ENCODE measurements around the gene ADI1. TPM values are rescaled to one million over a fixed set of nuclear protein-coding genes. Genes with fewer than 3 reads are reported as not detected.
A peak's percentile ranks its signal among the peaks of the same experiment; 100 is the strongest.
"Not testable (repeated sequence)": the region's sequence is repeated elsewhere in the genome, so short reads cannot be mapped to it uniquely, and the experiment has no call there.

ADI1 gene
- total RNA-seq, 2 donors from 2014 or later: 29.5 to 43.2 TPM

DNA sequence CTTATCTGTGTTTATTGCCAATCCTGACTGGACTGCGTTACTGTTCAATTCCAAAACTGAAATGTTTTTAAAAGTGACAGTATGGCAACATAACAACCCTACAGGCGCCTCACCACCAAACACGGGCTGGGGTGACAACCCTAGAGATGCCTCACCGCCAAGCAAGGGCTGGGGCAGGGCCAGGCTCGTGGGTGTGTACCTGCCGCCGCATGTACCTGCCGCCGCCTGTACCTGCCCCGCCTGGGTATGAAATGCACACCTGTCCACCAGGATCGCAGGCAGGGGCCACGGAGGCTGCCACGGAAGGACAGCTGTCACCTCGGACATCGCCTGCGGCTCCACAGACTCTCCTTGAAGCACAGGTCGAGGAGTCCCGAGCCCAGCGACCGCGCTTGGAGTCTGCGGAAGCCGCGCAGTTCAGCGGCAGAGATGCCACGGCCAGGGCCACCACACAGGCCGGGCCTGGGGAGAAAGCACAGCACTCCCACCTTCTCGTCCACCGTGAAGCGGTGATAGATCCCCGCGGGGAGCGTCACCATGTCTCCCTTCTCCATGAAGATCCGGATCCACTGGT, 18.9 kb downstream of the ADI1 start:
- DNase-seq (ENCODE audit: low spot score): no peak
- intact Hi-C loops (cut with DNase I): no loop called here

DNA sequence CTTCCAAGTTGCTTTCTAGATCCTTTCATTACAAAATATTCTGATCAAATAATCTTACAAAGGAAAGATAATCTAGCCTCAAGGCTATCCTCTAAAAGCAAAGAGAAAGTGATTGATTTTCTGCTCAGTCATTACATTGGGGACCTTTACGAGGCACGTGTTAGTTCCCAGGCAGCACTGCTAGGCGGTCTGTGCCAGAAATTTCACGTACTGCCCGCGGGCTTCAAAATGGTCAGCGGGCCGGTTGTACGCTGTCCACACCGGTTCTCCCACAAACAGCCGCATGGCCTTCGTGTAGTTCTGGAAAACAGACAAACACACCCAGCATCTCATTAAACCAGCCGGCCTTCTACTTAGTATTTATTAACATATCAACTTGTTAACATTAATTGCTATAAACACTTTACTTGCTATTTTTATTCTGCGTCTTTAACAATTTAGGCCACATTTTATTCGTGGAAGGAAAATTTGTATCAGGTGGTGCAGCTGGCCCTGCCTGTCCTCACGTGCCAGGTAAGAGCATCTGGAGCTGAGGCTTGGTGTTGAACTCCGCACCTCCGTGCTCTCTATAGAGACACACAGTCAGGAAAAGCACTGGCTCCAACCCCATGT, 20.4 kb downstream of the ADI1 start:
- no peak for DNase-seq (ENCODE audit: low spot score)
- intact Hi-C loops (cut with DNase I): no loop called here

DNA sequence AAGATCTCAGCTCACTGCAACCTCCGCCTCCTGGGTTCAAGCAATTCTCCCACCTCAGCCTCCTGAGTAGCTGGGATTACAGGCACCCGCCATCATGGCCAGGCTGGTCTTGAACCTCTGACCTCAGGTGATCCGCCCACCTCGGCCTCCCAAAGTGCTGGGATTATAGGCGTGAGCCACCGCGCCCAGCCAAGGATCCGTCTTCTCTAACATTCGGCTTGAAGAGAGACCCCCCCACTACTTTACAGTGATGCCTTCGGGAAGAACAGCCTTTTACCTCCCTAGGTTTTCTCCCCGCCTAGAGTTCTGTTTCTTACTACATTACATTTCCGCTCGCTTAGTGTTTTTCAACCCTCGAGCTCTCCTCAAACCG, 22.6 kb downstream of the ADI1 start:
- intact Hi-C loops (cut with DNase I); DNase-seq (ENCODE audit: low spot score): not testable (repeated sequence)

DNA sequence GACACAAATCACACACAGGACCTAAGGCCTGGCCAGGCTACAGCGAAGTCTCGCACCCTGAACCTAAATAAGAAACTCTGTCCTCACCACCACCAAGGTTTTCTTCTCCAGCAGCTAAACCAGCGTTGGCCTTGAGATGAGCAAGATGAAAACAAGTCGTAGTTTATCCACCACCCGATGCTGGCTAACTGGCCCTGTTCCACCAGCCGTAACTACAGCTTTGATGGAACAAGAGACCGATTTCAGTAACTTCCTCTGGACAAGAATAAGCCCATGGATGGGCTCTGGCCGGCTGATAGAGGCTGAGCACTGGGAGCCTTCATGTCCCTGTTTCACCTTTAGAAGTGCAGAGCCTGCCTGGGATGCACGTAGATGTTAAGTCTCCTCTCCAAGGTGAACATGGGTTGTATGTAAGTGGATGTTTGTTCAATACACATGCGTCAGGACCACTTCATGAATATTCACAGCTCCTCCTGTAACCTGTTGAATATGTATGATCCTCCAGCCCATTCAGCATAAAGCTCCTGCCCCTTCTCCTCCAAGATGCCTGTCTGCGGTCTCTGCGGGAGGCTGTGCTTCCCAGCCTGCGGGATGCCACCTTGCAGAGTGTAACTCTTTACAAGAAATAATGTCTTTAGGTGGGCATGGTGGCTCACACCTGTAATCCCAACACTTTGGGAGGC, 24.2 kb downstream of the ADI1 start:
- no peak for DNase-seq (ENCODE audit: low spot score)
- intact Hi-C loops (cut with DNase I): no loop called here

DNA sequence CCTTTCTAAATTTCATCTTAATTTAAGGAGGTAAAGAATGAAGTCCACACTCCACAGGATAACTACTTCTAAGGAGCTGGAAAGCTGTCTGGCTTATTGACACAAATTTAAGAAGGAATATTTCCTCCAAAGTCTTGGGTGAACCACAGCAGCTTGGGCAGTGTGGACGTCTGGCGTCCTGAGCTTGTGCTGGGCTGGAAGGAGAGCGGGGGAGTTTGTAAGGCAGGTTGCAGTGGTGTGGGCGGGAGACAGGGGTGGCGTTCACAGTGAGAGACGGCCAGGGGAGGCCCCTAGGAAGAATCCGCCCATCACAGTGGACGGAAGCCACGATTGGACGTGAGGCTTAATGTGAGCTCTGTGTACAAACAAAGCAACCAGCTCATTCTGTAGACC, 25.7 kb downstream of the ADI1 start:
- intact Hi-C loops (cut with DNase I): no loop called here
- DNase-seq (ENCODE audit: low spot score): no peak

DNA sequence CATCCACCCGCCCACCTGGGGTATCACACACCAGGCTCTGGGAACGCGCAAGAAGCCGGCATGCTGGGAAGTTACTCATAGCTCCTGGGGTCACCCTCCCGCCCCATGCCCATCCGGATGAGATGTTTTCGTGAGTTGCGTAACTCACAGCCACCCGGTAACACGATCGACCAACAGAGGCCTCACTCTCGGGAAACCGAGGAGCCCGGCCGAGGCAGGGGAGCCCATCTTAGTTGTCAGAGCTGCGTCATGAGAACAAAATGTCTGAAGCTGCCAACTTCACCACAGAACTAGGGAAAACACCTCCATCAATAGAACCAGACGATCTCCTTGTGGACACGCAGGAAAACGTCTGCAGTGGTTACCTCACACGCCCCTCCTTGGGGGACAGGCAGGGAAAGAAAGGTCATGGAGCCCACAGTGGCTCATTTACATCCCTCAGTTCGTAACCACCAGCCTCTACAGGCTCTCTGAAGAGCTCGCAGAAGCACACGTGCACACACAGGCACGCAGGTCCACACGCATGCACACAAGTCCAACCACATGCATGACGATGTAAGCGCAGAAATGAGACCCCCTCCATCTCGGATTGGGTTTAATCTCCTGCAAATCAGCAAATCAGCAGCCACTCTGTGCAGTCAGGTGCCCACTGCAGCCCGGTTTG, 26.2 kb downstream of the ADI1 start:
- peak; percentile 92 for DNase-seq (ENCODE audit: low spot score)
- intact Hi-C loops (cut with DNase I): no loop called here

DNA sequence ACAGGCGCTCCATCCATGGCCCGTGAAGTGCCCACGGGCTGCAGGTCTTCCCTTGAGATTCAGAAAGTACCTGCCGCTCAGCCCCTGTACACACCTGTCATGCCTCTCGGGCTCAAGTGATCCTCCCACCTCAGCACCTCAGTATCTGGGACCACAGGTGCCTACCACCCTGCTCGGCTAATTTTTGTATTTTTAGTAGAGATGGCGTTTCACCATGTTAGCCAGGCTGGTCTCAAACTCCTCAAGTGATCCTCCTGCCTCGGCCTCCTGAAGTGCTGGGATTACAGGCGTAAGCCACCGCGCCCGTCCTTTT, 26.9 kb downstream of the ADI1 start:
- intact Hi-C loops (cut with DNase I): not testable (repeated sequence)

DNA sequence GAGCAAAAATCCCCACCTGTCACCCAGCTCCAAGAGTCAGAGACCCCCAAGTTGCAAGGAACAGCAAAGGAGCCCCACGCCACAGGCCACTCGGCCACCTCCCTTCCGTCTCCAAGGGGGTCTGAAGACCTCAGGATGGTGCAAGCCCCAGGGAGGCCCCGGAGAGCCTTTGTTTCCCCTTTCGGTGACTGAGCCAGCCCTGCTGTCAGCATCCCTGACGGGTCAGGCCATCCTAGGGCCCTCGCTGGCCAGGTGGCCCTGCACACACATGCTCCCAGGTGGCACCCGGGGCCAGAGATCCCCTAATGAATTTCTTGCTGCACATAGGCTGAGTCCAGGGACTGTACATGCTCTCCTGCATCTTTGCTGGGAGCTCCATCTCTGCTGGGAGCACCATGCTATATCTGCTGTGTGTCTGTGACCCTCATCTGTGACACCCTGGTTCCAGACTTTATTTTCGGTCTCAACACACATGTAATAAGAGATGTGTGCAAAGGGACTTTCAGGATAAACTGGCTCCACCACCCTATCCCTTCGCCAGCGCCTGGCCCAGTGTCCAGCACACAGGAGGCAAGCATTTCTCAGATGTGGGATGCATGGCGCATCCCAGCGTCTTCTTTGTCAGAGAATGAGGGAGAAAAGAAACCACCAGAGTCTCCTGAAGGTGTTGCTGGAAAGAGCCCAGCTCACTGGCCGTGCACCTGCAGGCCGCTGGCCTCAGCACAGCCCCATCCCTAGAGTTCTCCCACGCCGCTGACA, 27.4 kb downstream of the ADI1 start:
- intact Hi-C loops (cut with DNase I): no loop called here
- no peak for DNase-seq (ENCODE audit: low spot score)

More for the DNA sequence above, 26.9 kb downstream of the ADI1 start:
- not testable (repeated sequence) for DNase-seq (ENCODE audit: low spot score)

DNA sequence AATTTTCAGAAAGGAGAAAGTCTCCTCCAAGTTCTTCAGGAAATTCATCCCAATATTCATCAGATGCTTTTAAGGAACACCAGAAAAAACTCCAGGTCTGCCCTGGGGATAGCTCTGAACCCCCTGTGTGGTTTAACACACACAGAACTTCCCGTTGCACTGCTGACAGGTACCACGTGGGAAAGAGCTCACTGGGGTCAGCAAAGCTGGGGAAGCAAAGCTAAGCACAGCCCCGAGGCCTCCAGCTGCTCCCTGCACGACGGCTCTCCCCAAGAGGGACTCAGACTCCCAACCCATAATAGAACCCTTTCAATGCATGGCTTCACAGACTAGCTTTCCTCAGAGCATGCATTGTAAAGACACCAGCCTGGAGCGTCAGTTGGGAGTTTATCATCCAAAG, 28.0 kb downstream of the ADI1 start:
- DNase-seq (ENCODE audit: low spot score): no peak
- intact Hi-C loops (cut with DNase I): no loop called here

DNA sequence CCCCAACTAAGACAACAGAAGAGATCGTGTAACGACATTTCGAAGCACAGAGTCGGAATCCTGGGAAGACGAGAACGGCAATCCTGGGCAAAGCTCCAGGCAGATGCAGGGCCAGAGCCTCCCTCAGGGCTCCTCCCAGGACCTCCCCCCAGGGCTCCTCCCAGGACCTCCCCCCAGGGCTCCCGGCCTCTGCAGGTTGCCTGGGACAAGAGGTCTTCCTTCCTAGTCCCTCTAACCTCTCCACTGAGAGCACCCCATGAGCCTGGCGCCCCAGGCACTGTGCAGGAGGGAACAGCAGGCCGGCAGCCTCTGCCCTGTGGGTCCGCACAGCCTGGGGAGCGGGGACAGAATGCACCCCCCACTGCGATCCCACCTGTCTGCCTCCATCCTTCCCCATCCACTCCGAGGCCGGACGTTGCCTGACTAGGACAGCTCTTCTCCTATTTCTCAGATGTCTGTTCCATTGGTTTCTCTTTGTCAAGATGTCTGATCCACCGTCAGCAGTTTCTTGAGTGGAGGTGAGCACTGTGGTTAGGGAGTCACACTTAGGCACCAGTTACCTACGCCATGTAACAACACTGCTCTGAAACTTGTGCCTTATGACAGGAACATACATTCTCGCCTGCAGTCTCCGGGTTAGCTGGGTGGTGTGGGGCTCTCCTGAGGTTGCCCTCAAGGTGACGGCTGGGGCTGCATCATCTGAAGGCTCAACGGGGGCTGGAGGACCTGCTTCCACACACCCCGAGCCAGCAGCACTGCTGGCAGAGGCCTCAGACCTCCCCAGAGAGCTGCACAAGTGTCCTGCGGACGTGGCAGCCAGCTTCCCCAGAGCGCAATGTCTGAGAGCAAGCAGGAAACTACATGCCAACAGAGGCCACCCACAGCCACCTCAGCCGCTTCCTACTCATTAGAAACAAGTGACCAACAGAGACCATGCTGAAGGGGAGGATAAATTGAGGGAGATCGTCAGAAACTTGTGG, 28.9 kb downstream of the ADI1 start:
- peak; percentile 68 for DNase-seq (ENCODE audit: low spot score)
- intact Hi-C loops (cut with DNase I): no loop called here

DNA sequence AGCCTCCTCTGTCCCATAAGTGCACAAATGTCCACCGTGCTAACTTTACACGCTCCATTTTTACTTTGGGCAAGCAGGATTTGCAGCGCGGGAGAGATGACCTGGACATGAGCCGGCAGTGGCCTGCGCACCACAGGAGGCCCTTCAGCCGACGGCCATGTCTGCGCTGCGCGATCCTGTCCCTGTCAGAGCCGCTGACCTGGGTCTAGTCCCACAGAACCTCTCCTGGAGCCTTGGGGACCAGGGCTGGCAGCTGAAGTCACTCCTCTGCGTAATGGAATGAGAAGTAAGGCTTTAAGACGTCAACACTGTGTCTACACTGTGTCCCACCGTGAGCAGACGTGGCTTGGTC, 29.6 kb downstream of the ADI1 start:
- DNase-seq (ENCODE audit: low spot score): peak; percentile 72
- intact Hi-C loops (cut with DNase I): no loop called here

DNA sequence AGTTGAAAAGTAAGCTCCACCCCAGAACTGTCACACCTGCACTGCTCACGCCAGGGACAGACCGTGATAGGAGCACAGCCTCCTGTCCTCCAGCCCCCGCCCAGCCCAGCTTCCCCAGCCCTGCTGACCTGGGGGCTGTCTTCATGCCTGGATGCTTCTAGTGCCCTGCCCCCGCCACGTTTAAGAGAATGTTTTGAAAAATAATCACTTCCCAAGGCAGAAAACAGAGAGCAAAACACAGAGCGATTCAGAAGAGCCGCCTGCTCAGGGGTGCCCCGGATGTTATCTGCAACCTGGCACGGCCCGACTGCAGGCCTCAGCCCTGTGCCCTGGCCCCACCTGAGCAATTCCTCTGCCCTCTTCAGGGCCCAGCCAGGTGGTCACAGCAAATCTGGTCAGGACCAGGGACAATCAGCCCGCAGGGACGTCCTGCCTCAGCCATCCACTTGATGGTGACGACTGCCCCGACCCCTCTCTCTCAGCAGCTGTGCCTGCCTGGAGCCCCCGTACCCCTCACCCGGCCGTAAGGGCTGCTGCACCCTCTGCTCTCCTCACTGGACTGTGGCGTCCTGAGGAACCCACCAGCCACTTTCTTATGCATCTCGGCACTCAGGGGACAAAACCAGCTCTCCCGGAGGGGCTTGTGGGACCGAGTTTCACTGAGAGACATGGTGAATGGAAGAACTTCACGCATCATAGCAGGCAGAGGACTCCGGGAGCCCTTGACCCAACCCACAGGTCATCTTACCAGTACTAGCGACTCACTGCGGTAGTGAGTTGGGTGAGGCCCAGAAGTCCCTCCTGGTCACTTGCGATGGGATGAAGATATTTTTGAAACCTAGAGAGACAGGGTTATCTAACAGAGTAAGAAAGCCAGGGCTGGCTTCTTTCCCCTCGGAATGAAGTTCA, 30.2 kb downstream of the ADI1 start:
- peak; percentile 73 for DNase-seq (ENCODE audit: low spot score)
- intact Hi-C loops (cut with DNase I): no loop called here

DNA sequence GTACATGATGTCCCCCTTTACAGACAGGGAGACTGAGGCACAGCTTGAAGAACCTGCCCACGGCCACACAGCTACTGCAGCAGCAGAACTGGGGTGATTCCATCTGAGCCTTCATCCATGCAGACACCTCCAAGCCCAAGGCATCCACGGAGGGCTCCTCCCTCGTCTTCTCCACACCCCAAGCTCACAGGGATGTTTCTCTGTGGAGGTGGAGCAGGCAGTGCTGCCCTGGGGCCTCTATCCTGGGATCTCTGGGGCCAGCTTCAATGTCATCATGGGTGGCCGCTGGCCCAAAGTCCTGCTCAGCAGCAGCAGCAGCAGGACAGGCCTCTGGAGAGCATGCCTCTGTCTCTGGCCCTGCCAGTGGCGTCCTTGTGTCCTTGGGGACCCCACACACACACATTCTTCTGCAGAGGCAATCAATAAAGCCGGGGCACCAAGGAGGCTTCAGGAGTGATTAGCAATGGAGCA, 31.2 kb downstream of the ADI1 start:
- DNase-seq (ENCODE audit: low spot score): peak; percentile 64
- intact Hi-C loops (cut with DNase I): no loop called here

DNA sequence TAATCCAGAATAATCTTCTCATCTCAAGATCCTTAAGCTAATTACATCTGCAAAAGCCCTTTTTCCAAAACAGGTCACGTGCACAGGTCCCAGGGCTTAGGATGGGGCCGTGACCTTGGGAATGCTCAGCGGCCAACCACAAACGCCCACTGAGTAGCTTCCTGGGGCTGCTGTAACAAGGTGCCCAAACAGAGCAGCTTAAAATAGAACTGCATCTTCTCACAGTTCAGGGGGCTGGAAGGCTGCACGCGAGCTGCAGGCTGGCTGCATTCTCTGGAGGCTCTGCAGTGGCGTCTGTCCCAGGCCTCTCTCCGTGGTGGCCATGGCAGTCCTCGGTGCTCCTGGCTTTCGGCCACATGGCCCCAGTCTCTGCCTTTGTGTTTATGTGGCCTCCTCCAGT, 31.9 kb downstream of the ADI1 start:
- intact Hi-C loops (cut with DNase I): no loop called here

DNA sequence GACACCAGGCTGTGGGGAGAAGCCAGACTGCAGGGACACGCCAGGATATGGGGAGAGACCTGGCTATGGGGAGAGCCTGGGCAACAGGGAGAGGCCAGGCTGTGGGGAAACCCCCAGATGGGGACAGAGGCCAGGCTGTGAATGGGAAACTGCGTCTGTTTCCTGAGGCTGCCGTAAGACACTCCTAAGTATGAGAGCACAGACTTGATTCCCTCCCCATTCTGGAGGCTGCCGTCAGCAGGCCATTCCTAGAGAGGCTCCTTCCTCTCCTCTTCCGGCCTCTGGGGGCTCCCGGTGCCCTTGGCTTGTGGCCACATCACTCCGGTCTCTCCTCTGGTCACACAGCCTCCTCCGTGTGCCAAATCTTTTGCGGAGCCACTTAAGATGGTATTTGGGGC, 32.3 kb downstream of the ADI1 start:
- peak; percentile 64 for DNase-seq (ENCODE audit: low spot score)
- intact Hi-C loops (cut with DNase I): no loop called here

More for the DNA sequence above, 31.9 kb downstream of the ADI1 start:
- peak; percentile 67 for DNase-seq (ENCODE audit: low spot score)

DNA sequence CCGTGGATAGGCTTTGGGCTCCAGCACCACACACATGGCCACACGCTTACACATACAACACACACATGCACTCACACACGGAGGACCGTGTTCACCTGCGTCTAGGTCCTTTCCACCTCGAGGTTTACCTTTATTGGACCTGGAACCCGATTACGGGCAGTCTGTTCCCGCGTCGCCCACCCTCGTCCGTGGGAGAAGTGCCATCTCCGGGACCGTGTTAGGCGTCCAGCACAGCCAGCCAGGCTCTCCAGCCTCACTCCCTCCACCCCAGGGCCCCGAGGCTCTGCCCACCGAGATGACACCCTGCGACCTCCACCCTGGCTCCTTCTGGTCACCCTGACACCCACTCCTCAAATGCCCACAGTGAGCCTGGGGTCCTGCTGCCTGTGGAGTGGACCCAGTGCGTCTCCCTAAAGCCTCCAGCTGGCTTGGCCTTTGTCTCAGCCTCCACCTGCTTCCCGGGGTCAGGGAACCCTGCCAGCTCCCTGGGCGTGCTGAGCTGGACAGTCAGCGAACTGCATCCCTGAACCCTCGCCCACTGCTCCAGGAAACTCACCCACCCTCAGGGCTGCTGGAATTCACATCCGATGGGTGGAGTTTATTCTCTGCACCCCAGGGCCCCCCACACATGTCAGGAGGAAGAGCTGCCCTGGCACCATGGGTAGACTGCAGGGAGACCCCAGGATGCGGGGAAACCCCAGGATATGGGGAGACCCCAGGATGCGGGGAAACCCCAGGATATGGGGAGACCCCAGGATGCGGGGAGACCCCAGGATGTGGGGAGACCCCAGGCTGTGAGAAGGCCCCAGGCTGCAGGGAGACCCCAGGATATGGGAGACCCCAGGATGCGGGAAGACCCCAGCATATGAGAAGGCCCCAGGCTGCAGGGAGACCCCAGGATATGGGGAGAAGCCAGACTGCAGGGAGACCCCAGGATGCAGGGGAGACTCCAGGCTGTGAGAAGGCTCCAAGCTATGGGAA, 33.0 kb downstream of the ADI1 start:
- peak; percentile 70 for DNase-seq (ENCODE audit: low spot score)
- intact Hi-C loops (cut with DNase I): no loop called here

DNA sequence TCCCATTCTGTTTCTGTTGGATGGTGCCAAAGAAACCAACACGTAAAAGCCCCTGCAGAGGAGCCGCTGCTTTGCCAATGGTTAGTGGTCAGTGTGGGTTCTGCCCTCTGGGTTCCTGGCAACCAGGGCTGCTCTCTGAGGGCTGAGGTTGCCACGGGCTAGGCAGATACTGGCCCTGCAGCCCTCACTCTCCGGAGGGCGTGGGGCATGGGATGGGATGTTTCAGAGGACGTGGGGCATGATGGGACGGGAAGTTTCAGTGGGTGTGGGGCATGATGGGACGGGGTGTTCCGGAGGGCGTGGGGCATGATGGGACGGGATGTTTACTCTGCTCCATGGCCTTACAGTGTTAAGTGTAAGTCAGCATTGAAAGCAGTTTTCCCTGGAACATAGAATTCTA, 34.2 kb downstream of the ADI1 start:
- intact Hi-C loops (cut with DNase I): no loop called here
- peak; percentile 58 for DNase-seq (ENCODE audit: low spot score)

Measured in posterior vena cava (tissue), 2 donors.